HepG2 (cell line): ENCODE results near the gene ZDHHC14. TPM values are rescaled to one million over a fixed set of nuclear protein-coding genes. Genes with fewer than 3 reads are reported as not detected.

Experiments
- CAMTA2 ChIP-seq: sonication (generic); formaldehyde crosslinking; IDR thresholded peaks from 2 replicates; pipeline ENCODE4 v1.4.0; 2020; ENCODE audit warnings: mild to moderate bottlenecking, missing genetic modification reagents, borderline replicate concordance
- HDAC1 ChIP-seq: sonication (generic); formaldehyde crosslinking; IDR thresholded peaks from 2 replicates; pipeline ENCODE4 v1.5.1; 2020; ENCODE audit warnings: mild to moderate bottlenecking, missing genetic modification reagents
- HES4 ChIP-seq: sonication (generic); formaldehyde crosslinking; IDR thresholded peaks from 2 replicates; pipeline ENCODE4 v1.9.0; 2021; ENCODE audit warnings: mild to moderate bottlenecking, missing genetic modification reagents, borderline replicate concordance
- JARID2 ChIP-seq: sonication (generic); formaldehyde crosslinking; IDR thresholded peaks from 2 replicates; pipeline ENCODE4 v1.8.1; 2023; ENCODE audit warnings: missing genetic modification reagents, inconsistent platforms; ENCODE audit not compliant: insufficient replicate concordance
- SP5 ChIP-seq: IDR thresholded peaks from 2 replicates; pipeline ENCODE4 v1.6.1; 2016; ENCODE audit warnings: low read depth, borderline replicate concordance
- SRSF1 ChIP-seq: fragments of 200-400 bp; formaldehyde crosslinking; optimal IDR thresholded peaks from 2 replicates; pipeline ENCODE3; 2017; ENCODE audit warnings: mild to moderate bottlenecking, low read depth, low read length, moderate library complexity
- TRIM24 ChIP-seq: sonication (generic); formaldehyde crosslinking; IDR thresholded peaks from 2 replicates; pipeline ENCODE4 v1.8.0; 2022; ENCODE audit warnings: mild to moderate bottlenecking, missing genetic modification reagents
- polyA plus RNA-seq, 8 experiments: library from polyadenylated mRNA; depleted of rRNA in 3 of 8; stranded (reverse) in 7 of 8; unstranded in 1 of 8; fragments of >200 nt; fragmentation: Illumina TruSeq in 4 of 8; extraction: Trizol in 4 of 8; gene quantifications; 2 replicates each; pipeline versions ENCODE4 v1.2.1 to v1.2.3, GENCODE V29; 2011 to 2016; ENCODE audit warnings: low read depth in 4 of 8, missing spikeins in 1 of 8, mixed read lengths in 1 of 8; ENCODE audit not compliant: insufficient read depth in 1 of 8
- total RNA-seq, 5 experiments: library from RNA; depleted of rRNA; stranded (reverse); fragments of >200 nt; fragmentation: Illumina TruSeq; extraction: Trizol; gene quantifications; 2 replicates each; pipeline ENCODE4 v1.2.3, GENCODE V29; 2016; ENCODE audit warnings: low read depth in 1 of 5
- TF ChIP-seq, protein P1 (sequence below): sonication (generic); formaldehyde crosslinking; IDR thresholded peaks from 2 replicates; pipeline ENCODE4 v1.5.1; 2020; ENCODE audit warnings: mild to moderate bottlenecking, missing genetic modification reagents, moderate library complexity
- TF ChIP-seq, protein P2 (sequence below), 2 experiments: sonication (generic) in 1 of 2; formaldehyde crosslinking in 1 of 2; IDR thresholded peaks; 2 replicates each; pipeline versions ENCODE4 v1.4.0 to v1.6.1; 2018 to 2020; ENCODE audit warnings: missing genetic modification reagents in 2 of 2, borderline replicate concordance in 1 of 2, low read depth in 1 of 2, mild to moderate bottlenecking in 1 of 2, missing biosample characterization in 1 of 2
- TF ChIP-seq, protein P3 (sequence below): sonication (generic); formaldehyde crosslinking; IDR thresholded peaks from 2 replicates; pipeline ENCODE4 v1.5.0; 2020; ENCODE audit warnings: missing genetic modification reagents
- TF ChIP-seq, protein P4 (sequence below): sonication (generic); formaldehyde crosslinking; IDR thresholded peaks from 2 replicates; pipeline ENCODE4 v1.9.0; 2021; ENCODE audit warnings: missing genetic modification reagents, mild to moderate bottlenecking, borderline replicate concordance
- TF ChIP-seq, protein P5 (sequence below): sonication (generic); formaldehyde crosslinking; IDR thresholded peaks from 2 replicates; pipeline ENCODE4 v1.4.0; 2020; ENCODE audit warnings: missing genetic modification reagents
- TF ChIP-seq, protein P6 (sequence below): sonication (generic); formaldehyde crosslinking; IDR thresholded peaks from 2 replicates; pipeline ENCODE4 v1.4.0; 2020; ENCODE audit warnings: missing genetic modification reagents, borderline replicate concordance
- TF ChIP-seq, protein P7 (sequence below): sonication (generic); formaldehyde crosslinking; IDR thresholded peaks from 2 replicates; pipeline ENCODE4 v1.8.1; 2023; ENCODE audit warnings: mild to moderate bottlenecking, moderate library complexity, missing genetic modification reagents
- TF ChIP-seq, protein P8 (sequence below): sonication (generic); formaldehyde crosslinking; IDR thresholded peaks from 2 replicates; pipeline ENCODE4 v1.4.0; 2020; ENCODE audit warnings: mild to moderate bottlenecking, missing genetic modification reagents

ZDHHC14 gene
- total and polyA plus RNA-seq, 2 of the 13 experiments (the other 11 are each of a cell fraction or from before 2014, with no cell fraction given): 3.7 to 9.5 TPM

DNA sequence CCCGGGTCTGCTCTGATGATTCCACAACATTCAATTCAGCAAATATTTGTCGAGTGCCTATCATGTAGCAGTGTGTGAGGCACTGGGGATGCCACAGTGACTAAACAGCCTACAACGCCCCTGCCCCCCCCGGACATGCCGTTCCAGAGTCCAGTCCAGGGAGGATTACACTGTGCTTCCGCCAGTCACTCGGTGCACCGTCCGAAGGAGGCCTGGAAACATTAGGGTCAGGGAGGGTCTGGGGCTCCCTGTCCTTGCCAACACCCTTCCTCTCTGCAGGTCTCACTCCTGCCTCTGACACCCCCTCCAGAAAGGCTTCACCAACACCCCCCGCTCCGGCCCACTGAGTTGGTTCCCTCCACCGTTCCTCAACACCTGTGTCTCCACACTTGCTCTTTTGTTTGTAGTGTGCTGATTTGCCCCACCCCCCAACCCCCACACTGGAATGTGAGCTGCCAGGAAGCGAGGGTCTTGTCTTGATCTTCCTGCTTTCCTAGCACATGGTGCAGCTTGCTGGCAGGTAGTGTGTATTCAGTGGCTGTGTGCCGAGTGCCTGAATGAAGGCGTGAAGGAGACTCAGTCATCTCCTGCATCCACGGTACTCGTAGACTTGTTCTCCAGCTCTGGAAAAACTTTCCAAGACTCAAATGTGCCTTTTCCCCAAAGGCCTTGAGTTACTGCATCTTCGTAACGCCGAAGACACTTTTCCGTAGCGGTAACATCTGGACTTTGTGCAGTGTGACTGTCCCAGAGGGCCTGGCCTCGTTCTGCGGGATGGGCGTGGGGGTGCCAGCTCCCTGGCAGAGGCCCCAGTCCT, 150.4 kb downstream of the ZDHHC14 start (continued):
- TF ChIP-seq, protein P1, sequence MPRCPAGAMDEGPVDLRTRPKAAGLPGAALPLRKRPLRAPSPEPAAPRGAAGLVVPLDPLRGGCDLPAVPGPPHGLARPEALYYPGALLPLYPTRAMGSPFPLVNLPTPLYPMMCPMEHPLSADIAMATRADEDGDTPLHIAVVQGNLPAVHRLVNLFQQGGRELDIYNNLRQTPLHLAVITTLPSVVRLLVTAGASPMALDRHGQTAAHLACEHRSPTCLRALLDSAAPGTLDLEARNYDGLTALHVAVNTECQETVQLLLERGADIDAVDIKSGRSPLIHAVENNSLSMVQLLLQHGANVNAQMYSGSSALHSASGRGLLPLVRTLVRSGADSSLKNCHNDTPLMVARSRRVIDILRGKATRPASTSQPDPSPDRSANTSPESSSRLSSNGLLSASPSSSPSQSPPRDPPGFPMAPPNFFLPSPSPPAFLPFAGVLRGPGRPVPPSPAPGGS (CRISPR knock-in tag): peak; percentile 97; the same call in 1 of the 2 replicates
- TF ChIP-seq SP5 (peak; percentile 89), TRIM24 (CRISPR knock-in tag) (peak; percentile 81), CAMTA2 (CRISPR knock-in tag) (peak; percentile 99; the same call in 1 of the 2 replicates), HDAC1 (CRISPR knock-in tag) (peak; percentile 99), JARID2 (CRISPR knock-in tag) (no peak), SRSF1 (peak; percentile 76), HES4 (CRISPR knock-in tag) (peak; percentile 74)
- TF ChIP-seq, protein P2, sequence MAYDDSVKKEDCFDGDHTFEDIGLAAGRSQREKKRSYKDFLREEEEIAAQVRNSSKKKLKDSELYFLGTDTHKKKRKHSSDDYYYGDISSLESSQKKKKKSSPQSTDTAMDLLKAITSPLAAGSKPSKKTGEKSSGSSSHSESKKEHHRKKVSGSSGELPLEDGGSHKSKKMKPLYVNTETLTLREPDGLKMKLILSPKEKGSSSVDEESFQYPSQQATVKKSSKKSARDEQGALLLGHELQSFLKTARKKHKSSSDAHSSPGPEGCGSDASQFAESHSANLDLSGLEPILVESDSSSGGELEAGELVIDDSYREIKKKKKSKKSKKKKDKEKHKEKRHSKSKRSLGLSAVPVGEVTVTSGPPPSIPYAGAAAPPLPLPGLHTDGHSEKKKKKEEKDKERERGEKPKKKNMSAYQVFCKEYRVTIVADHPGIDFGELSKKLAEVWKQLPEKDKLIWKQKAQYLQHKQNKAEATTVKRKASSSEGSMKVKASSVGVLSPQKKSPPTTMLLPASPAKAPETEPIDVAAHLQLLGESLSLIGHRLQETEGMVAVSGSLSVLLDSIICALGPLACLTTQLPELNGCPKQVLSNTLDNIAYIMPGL (CRISPR knock-in tag; IDR thresholded peaks at IDR 0.05; ENCODE audit: borderline replicate concordance in 1 of 2, low read depth in 1 of 2): peak; percentile 86 to 93
- TF ChIP-seq, protein P3, sequence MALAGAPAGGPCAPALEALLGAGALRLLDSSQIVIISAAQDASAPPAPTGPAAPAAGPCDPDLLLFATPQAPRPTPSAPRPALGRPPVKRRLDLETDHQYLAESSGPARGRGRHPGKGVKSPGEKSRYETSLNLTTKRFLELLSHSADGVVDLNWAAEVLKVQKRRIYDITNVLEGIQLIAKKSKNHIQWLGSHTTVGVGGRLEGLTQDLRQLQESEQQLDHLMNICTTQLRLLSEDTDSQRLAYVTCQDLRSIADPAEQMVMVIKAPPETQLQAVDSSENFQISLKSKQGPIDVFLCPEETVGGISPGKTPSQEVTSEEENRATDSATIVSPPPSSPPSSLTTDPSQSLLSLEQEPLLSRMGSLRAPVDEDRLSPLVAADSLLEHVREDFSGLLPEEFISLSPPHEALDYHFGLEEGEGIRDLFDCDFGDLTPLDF: no peak
- TF ChIP-seq, protein P4, sequence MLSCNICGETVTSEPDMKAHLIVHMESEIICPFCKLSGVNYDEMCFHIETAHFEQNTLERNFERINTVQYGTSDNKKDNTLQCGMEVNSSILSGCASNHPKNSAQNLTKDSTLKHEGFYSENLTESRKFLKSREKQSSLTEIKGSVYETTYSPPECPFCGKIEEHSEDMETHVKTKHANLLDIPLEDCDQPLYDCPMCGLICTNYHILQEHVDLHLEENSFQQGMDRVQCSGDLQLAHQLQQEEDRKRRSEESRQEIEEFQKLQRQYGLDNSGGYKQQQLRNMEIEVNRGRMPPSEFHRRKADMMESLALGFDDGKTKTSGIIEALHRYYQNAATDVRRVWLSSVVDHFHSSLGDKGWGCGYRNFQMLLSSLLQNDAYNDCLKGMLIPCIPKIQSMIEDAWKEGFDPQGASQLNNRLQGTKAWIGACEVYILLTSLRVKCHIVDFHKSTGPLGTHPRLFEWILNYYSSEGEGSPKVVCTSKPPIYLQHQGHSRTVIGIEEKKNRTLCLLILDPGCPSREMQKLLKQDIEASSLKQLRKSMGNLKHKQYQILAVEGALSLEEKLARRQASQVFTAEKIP (CRISPR knock-in tag): no peak
- TF ChIP-seq, protein P5, sequence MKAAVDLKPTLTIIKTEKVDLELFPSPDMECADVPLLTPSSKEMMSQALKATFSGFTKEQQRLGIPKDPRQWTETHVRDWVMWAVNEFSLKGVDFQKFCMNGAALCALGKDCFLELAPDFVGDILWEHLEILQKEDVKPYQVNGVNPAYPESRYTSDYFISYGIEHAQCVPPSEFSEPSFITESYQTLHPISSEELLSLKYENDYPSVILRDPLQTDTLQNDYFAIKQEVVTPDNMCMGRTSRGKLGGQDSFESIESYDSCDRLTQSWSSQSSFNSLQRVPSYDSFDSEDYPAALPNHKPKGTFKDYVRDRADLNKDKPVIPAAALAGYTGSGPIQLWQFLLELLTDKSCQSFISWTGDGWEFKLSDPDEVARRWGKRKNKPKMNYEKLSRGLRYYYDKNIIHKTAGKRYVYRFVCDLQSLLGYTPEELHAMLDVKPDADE: peak; percentile 86
- TF ChIP-seq, protein P6, sequence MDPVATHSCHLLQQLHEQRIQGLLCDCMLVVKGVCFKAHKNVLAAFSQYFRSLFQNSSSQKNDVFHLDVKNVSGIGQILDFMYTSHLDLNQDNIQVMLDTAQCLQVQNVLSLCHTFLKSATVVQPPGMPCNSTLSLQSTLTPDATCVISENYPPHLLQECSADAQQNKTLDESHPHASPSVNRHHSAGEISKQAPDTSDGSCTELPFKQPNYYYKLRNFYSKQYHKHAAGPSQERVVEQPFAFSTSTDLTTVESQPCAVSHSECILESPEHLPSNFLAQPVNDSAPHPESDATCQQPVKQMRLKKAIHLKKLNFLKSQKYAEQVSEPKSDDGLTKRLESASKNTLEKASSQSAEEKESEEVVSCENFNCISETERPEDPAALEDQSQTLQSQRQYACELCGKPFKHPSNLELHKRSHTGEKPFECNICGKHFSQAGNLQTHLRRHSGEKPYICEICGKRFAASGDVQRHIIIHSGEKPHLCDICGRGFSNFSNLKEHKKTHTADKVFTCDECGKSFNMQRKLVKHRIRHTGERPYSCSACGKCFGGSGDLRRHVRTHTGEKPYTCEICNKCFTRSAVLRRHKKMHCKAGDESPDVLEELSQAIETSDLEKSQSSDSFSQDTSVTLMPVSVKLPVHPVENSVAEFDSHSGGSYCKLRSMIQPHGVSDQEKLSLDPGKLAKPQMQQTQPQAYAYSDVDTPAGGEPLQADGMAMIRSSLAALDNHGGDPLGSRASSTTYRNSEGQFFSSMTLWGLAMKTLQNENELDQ (CRISPR knock-in tag): no peak
- TF ChIP-seq, protein P7, sequence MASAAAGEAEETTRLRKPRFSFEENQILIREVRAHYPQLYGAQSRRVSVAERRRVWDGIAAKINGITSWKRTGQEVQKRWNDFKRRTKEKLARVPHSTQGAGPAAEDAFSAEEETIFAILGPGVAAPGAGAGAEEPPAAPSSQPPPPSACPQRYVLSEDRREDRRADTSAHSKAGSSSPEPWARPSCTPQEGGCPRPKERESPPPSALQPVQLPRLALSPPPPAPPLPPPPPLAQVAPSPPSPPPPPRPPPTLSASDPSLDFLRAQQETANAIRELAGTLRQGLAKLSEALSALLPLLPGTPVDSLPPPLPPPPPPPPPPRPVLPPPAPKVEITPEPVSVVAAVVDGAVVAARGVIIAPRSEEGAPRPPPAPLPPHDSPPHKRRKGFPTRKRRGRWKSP (CRISPR knock-in tag): peak; percentile 95
- TF ChIP-seq, protein P8, sequence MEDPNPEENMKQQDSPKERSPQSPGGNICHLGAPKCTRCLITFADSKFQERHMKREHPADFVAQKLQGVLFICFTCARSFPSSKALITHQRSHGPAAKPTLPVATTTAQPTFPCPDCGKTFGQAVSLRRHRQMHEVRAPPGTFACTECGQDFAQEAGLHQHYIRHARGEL (CRISPR knock-in tag): peak; percentile 91
